NCI-H128 (cell line): ENCODE data around the gene COL27A1.

Experiments used
- DNase-seq: peaks from one replicate; lab custom pipeline; 2025; ENCODE audit not compliant: unreplicated experiment; lab: John Stamatoyannopoulos, UW

COL27A1 gene

DNA sequence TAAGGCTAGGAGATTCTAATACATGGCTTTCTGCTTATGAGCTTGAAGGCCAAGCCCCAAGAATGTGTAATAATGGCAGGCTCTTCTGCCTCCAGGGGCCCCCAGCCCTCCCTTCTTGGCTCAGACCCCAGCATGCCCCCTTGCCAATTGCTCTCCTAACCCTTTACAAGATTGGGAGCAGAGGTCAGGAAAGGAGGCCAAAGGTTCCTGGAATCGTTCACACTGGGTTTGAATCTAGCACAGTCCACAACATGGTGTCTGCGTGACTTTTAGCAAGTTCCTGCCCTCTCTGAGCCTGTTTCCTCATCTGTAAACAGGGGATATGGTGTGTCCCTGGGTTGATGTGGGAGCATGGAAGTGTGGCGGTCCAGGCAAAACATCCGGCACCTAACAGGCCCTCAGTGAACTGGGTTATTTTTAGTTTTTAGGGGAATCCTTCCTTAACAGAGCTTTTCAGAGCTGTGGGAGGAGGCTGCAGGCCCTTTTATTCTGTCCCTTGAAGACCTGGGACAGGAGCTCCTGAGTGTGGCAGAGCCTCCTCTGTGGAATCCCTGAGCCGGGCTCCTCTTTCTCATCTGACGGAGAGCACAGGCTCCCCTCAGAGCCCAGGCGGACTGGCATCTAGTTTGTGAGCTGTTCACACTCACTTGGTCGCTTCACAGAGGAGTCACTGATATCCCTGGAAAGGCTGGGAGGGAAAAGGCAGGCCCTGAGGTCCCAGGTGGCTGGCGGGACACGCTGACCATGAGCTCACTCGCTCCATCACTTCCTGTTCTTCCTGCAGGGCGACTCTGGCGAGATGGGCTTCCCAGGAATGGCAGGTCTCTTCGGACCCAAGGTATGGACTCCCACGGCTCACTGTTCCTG lies 144.2 kb downstream of the COL27A1 start:
- DNase-seq, result no peak

DNA sequence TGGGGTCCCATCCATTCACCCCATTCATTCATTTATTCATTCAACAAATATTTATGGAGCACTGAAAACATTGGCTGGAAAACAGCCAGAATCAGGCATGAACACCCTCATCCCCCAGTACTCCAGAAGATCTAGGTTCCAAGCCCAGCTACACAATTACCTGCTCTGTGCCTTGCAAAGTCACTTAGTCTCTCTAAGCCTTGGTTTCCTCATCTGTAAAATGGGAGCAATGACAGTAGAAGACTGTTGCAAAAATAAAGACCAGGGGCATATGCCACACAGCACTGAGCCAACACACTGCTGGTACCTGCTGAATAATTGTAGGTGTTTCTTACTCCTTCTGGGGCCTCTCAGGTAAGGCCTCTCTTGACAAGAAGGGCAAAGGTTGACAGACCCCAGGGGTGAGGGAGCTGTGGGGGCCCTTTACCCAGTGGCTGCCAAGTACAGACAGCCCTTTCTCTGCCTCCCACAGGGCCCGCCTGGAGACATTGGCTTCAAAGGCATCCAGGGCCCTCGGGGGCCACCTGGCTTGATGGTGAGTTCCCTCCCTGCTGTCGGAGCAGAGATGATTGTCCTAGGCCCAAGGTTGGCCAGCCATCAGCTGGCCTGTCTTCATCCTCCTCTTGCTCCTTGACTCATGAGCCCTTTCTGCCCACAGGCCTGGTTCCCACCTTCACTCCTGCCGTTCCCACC lies 145.0 kb downstream of the COL27A1 start:
- no peak for DNase-seq

DNA sequence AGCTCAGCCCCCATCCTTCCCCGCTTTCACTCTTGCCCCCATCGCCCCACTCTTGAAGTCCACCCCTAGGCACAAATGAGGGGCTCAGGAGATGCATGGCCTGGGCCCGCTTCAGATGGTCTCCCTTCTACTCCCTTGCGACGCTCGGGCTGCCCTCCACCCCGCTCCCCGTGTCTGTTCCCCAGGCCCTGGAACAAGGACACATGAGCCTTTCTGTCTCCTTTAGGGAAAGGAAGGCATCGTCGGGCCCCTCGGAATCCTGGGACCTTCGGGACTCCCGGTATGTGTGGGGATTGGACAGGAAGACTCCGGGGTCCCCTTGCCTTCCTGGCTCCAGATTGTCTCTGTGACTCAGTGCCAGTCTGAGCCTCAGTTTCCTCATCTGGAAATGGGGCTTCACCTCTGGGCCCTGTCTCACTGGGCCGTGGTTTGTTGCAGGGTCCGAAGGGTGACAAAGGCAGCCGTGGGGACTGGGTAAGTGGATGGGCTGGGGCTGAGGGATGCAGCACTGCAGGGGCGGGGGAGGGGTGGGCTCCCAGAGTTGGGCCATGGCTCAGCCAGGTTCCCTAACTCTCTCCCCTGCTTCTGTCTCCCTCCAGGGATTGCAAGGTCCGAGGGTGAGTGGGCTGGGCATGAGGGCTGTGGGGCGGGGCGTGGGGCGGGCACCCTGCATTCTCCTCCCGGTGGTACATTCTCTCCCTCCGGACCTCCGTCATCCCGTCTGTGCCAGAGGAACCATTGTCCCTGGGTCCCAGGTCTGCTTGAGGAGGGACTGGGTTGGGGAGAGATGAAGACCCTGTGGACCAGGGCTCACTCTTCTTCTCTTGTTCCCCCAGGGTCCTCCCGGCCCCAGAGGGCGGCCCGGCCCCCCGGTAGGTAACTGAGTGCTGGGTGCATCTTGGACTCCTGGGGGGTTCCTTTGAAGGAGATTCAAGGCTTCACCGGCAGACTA lies 145.8 kb downstream of the COL27A1 start:
- no peak for DNase-seq

DNA sequence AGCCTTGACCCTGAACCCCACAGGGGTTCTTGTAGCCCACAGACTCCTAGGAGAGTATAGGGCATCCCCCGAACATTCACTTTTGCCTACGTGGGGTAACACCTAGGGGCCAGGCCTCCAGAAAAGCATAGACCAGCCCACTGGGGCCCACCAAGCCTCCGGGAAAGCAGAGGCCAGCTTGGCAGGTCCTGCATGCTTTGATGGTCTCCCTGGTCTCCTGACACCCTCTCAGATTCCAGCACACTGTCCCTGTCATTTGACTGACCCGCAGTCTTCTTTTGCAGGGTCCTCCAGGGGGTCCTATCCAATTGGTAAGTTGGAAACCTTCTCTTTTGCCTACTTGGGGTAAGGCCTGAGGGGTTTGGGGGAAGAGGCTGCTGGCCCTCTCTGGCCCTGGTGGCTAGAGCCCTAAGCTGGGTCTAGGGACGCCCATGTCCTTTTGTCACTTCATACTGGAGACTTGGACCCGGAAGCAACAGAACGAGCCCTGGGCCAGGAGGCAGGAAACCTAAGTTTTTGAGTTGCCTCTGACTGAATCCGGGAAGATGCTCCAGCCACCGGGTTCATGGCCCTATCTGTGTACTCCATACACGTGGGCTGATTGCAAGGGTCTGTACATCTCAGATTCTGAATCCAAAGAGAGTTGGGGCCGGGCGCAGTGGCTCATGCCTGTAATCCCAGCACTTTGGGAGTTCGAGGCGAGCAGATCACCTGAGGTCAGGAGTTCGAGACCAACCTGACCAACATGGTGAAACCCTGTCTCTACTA lies 146.6 kb downstream of the COL27A1 start:
- no peak for DNase-seq

DNA sequence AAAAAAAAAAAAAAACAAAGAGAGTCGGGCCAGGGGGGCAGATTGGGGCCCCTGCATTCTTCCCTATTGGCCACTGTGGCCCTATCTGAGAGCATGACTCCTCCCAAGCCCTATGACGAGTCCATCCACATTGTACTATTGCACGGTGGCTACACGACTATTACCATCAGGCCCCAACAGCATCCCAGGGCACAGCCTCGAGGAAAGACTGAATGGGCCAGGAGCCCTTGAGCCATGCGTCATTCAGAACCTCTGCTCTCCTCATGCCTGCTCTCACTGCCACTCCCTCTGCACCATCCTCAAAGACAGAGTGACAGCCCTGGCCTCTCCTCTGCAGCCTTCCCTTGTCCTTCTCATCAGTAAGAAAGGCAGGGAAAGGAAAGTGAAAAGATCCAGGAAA lies 147.4 kb downstream of the COL27A1 start:
- DNase-seq, result no peak

DNA sequence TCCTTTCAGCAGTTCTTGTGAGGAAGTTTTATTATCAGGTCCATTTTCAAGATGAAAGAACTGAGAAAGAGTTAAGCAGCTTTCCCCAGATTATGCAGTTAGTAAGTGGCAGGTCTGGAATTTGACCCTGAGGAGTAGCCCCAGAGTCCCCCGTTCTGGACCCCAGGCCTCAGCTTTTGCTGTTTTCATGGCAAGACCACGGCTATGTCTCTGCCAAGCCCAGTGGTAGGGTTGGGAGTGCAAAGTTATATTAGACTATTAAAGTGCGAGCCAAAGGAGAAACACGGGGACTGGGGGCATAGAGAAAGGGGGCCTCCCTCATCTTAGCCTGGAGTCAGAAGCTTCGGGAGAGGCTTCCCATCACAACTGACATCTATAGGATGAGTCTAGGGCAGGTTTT lies 148.2 kb downstream of the COL27A1 start:
- DNase-seq, result no peak

DNA sequence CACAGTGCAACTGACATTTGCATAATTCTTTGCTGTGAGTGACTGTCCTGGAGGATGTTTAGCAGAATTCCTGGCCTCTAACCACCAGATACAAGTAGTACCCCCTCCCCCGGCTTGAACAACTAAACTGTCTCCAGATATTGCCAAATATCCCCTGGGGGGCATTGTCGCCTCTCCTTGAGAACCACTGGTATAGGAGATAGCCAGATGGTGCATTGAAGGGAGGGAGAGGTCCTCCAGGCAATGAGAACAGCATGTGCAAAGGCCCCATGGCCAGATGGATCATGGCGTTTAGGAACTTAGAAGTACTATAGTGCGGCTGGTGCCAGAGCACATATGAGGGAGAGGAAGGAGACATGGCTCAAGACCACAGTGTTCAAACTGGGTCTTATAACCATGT lies 148.6 kb downstream of the COL27A1 start:
- DNase-seq, result no peak

DNA sequence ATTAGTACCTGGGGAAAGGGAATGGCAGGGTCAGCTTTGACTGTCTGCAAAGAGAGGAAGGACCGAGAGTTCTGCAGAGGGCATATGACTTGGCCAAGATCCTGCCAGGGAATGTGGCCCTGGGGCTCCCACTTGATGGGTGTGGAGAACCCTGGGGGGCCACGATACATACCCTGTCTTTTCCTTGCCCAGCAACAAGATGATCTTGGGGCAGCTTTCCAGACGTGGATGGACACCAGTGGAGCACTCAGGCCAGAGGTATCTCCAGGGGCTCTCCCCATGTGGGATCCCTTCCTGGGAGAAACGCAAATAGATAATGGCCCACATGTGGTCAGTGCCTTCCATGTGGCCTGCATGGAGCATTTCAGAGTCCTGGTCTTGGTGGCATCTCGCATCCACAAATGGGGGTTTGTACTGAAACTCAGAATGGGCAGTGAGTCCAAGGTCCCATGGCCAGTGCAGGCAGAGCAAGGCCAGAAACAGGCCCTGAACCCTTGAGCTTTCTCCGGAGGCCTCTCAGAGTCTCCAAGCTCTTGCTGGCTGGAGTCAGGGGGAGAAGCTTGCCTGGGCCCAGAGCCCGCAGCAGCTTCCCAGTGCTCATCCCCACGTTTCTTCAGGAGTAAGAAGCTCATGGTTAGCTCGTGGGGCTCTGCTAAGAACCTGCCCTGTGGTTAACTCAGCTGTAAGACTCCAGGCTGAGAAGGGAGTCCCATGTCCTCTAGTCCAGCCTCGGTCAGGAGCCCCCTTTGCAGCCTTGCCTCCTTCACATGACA lies 149.3 kb downstream of the COL27A1 start:
- no peak for DNase-seq

DNA sequence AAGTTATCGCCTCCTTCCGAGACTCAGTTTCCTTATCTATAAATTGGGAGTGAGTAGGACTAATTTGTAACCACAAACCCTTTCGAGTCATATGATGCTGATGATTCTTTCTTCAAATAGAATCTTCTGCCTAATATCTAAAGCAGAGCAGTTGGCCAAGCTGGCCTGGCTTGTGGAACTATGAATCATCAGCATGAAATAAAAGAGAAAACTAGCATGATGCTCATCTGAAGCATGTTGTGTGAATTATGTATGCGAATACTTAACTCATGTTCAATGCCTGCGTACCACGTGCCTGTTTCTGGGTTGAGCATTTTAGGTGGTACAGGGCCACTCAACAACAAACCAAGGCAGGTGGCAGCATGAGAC lies 152.5 kb downstream of the COL27A1 start:
- no peak for DNase-seq

DNA sequence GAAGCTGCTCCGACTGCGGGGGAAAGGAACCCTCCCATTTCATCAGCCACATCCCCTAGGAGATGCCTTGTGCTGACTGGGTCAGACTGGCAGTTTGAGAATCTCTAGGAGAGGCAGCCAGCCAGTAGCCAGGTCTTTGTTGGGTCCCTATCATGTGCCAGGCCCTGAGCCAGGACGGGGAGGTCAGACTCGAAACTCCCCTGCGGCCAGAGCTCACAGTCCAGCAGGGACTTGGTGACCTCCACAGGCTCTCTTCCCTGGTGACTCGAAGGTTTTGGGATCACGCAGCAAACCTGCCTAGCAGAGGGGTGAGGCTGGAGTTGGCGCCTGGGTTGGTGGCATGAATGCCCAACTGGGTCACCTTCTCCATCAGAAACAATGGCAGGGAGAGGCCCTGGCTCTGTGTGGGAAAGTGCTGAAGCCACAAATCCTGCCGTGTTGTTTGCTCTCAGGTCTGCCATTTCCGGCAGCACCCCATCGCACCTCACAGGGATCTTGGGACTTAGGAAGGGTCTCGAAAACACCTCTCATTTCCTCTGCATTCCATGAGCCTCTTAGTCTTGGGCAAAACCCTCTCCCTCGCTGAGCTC lies 153.1 kb downstream of the COL27A1 start:
- DNase-seq, result no peak

DNA sequence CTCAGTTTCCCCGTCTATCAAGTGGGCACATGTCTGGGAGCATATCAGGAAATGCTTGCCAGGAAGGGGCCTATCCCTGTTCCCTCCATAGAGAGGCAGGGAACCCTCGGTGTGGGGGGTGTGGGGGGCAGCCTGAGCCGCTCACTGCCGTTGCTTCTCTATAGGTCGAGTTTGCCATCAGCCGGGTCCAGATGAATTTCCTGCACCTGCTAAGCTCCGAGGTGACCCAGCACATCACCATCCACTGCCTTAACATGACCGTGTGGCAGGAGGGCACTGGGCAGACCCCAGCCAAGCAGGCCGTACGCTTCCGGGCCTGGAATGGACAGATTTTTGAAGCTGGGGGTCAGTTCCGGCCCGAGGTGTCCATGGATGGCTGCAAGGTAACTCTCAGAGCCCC lies 153.8 kb downstream of the COL27A1 start:
- DNase-seq, result no peak

DNA sequence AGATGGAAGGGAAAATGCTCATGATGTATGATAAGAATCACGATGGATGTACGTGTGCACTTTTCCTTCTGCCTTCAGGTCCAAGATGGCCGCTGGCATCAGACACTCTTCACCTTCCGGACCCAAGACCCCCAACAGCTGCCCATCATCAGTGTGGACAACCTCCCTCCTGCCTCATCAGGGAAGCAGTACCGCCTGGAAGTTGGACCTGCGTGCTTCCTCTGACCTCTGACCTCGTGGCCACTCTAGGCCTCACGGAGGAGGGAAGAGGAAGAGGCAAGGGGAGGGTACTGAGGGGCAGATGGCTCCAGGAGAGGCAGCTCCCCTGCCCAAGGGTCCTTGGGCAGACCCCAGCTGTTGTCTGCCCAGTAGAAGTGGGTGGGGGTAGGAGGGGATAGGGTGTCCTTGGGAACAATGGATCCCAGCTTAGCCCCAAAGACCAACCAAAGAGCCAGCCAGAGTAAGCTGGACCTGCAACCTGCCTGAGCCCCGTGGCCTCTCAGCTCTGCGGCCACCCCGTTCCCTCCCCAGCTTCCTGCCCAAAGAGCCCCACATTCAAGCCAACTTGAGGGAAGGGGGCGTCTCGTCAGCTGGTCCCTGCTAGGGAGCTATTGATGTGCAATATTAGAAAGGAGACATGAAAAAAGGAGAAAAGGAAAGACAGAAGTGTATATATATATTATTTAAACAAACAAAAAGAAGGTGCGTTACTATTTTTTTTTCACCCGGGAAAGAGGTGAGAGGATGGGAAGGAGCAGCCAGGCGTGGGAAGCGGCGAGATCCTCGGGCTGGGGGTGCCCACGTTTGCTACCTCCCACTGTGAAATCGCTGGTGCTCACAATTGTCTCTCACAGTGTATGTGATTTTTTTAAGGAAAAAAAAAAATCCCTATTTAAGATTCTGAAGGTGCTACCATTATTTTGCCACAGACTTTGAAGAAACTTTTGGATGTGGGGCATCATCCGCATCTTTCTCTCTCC lies 155.4 kb downstream of the COL27A1 start:
- DNase-seq, result no peak

DNA sequence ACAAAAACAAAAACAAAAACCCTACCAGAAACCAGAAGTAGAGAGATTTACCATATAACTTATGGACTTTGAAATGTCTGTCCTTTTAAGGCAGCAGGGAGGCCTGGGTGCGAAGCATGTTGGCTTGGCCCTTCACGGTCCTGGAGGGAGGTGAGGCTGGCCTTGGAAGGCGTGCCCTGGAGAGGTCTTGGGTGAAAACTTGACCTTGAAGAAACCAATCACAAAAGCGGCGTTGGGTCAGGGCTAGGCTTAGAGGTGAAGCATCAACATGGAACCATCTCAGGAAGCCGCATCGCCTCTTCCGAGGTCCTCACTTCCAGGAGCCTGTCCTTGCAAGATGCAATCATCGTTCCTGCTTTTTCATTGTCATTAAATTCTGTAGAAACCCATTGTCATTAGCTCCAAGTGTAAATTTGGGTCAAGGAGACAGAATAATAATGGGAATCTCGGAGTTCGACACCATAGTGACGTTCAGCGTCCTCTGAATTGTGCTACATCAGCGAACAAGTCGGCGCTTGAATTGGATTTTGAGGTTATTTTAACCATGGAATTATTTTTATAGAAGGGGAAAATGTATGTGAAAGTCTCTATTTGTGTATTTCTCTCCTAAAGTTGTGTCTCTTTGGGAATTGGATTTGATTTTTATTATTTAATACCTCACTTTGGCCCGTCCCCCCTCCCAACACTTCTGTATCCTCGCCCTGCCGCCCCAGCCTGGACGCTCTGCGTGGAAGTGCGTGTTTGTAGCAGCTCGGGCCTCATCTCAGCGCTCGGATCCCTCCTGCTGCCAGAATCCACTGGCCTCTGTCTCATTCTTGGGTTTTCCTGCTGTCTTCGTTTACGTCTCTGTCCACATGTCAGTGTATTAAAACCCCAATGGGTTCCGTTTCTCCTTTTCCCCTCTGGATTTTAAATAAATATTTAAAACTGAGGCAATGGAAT lies 156.5 kb downstream of the COL27A1 start:
- DNase-seq, result no peak

DNA sequence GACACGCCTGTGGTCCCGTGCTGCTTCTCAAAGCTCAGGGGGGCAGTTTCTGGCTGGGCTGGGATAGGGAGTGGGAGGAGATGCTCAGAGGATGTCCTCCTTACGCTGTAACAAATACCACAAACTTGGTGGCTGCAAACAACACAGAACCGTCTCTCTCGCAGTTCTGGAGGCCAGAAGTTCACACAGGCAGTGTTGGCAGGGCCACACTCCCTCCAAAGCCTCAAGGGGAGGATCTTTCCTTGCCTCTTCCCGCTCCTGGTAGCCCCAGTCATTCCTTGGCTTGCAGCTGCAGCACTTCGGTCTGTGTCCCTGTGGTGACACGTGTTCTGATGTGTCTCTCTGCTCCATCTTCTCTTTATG lies 157.2 kb downstream of the COL27A1 start:
- DNase-seq, result no peak

DNA sequence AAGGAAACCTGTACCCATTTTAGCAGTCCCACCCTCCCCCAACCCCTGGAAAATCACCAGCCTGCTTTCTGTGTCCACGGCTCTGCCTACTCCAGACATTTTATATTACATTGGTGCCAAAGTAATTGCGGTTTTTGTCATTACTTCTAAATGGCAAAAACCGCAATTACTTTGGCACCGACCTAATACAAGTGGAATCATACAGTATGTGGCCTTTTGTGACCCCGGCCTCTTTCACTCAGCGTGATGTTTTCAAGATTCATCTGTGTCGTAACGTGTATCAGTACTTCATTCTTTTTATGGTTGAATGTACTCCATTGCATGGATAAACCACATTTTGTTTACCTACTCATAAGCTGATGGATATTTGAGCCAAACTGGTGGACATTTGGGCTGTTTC lies 157.8 kb downstream of the COL27A1 start:
- no peak for DNase-seq

DNA sequence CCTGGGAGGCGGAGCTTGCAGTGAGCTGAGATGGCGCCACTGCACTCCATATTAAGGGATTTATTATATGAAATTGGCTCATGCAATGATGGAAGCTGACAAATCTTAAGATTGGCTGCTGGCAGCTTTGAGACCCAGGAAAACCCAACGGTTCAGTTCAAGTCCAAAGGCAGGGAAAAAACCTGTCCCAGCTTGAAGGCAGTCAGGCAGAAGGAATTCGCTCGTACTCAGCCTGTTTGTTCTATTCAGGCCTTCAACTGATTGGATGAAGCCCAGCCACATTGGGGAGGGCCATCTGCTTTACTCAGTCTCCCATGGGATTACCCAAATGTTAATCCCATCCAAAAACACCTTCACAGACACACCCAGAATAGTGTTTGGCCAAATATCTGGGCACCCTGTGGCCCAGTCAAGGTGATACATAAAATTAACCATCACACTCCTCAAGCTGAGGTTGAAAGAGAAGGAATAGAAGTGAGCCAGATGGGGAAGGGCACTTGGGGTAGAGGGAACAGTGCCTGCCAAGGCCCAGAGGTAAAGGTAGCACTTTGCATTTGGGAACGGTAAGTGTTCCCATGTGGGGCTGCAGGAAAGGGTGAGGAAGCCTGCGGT lies 159.0 kb downstream of the COL27A1 start:
- no peak for DNase-seq
